Left ventricle myocardium superior (tissue), 1 donor: ENCODE measurements around the gene TRIM72. TPM values are rescaled to one million over a fixed set of nuclear protein-coding genes. Genes with fewer than 3 reads are reported as not detected.
"Not testable (repeated sequence)": the region's sequence is repeated elsewhere in the genome, so short reads cannot be mapped to it uniquely, and the experiment has no call there.

ENCODE experiments used
- ATAC-seq: fragments of 200-7000 bp; cut with Tn5 transposase; one replicate; pipeline ENCODE4 v1.9.1; 2020; ENCODE audit warnings: mild to moderate bottlenecking, moderate library complexity
- DNase-seq: peaks from one replicate; pipeline ENCODE4 v3.0.0-alpha.2; 2020
- intact Hi-C: fragments of 100-400 bp; cut with micrococcal nuclease; formaldehyde crosslinking; loops from one replicate; pipeline ENCODE4 v1.11.0; 2022
- long read RNA-seq: library from polyadenylated mRNA; unstranded; transcript quantifications from one replicate; pipeline ENCODE4 v2.0.0, GENCODE V29; 2021
- total RNA-seq: library from RNA; stranded (reverse); fragmentation: NEBNext Ultra II Directional; extraction: Animal tissue kit (Norgen Biotek cat#: 25700); gene quantifications from one replicate; pipeline ENCODE4 v1.2.1, GENCODE V29; 2021
- donor health status: DM: no; HTN: yes; CAD: no; lungs with severe emphysema.

Gene TRIM72, protein sequence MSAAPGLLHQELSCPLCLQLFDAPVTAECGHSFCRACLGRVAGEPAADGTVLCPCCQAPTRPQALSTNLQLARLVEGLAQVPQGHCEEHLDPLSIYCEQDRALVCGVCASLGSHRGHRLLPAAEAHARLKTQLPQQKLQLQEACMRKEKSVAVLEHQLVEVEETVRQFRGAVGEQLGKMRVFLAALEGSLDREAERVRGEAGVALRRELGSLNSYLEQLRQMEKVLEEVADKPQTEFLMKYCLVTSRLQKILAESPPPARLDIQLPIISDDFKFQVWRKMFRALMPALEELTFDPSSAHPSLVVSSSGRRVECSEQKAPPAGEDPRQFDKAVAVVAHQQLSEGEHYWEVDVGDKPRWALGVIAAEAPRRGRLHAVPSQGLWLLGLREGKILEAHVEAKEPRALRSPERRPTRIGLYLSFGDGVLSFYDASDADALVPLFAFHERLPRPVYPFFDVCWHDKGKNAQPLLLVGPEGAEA
- total RNA-seq, result 0.40 TPM
- long read RNA-seq, partial matches to known transcripts, result 0 of 1 reads
- long read RNA-seq, other reads (novel, unspliced or antisense), result 1 of 1 reads

DNA sequence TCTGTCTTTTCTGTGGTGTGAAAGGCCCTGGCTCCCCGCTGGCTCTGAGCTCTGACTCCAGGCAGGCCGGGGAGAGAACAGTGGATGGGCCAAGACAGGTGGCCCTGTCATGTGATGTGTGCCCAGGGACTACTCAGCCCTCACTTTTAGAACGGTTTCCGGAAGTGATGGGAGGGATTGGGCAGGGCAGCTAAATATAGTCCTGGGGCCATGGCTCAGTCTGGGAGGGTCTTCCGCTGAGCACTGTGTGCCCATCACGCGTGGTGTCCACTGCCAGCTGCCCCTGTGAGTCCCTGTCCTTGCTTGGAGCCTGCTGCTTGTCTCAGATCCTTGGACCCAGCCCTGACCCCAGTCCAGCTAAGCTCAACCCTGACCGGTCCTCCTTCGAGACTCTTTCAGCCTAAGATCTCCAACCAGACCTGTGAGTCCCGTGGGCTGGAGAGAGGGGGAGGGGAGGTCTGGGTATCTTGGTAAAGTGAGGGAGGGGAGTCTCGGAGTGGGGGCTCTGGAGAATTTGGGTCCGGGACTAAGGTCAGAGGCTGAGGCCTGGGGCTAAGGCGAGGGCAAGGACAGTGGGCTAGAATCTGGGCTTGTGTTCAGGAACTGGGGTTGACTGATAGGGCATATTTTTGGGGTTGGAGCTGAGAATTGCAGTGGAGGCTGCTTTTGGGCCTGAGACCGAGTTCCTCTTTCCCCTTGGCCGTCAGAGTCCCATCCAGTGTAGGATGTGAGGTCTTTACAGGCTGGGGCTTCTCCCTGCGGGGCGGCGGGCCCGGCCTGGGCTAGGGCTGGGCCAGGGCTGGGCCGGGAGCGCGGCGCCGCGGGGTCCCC is at the start of gene TRIM72:
TSS of gene TRIM72 (plus strand) at position 243 of the 831 bp plus-strand sequence. CDS start 620 bp downstream, outside the sequence.
- intact Hi-C loops, result no loop called here
- ATAC-seq (peak; percentile 31), DNase-seq (no peak)

DNA sequence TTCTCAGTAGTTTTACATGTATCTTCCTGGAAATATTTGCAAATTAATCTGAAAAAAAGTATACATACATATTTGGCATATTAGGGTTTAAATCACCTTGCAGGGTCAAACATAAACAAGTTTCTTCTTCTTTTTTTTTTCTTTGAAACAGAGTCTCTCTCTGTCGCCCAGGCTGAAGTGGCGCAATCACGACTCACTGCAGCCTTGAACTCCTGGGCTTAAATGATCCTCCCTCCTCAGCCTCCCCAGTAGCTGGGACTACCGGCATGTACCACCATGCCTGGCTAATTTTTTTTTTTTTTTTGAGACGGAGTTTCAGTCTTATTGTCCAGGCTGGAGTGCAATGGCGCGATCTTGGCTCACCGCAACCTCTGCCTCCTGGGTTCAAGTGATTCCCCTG is 46.6 kb upstream of the TRIM72 start:
- intact Hi-C loops, result no loop called here
- ATAC-seq, result no peak

DNA sequence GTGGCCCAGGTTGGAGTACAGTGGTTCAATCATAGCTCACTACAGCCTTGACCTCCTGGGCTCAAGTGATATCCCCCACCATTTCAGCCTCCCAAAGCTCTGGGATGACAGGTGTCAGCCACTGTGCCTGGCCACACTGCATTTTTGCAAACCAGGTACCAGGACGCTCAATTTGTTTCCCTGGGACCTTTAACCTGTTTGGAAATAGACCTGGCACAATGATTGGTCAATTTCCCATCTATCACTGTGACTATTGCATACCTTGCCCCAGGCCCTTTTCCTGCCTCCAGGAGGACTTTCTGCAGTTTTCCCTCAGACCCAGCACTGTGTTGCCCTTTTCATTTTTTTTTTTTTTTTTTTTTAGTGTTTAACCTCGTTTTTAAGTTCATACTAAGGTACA is 45.1 kb upstream of the TRIM72 start:
- intact Hi-C loops, result no loop called here
- ATAC-seq (no peak), DNase-seq (no peak)

More for the DNA sequence above, 46.6 kb upstream of the TRIM72 start:
- no peak for DNase-seq

DNA sequence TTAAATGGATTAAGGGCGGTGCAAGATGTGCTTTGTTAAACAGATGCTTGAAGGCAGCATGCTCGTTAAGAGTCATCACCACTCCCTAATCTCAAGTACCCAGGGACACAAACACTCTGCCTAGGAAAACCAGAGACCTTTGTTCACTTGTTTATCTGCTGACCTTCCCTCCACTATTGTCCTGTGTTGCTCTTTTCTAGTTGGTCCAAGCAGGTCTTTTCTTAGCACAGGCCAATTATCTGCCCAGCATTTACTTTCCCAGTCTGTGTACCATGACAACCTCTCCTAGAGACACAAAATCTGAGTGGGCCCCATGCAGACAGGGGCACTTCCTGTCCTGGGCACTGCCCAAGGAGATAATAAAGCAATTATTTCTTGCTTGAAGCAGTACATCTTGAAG is 43.9 kb upstream of the TRIM72 start:
- ATAC-seq, result peak; percentile 97
- DNase-seq, intact Hi-C loops: not testable (repeated sequence)

DNA sequence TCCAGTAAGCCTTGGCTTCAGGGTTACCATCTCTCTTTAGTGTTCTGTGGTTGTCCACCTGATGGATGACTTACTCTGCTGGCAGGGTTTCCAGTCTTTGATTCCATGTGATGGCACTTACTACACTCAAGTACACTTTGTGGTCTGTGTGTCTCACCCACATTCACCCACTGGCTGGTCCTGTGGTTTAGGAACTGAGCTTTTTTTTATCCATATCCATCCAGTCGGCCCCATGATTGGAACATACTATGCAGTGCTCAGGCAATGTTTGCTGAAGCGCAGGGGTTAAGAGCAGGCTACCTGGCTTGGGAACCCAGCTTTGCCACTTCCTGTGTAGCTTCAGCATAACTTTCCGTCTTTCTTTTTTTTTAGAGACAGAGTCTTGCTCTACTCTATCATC is 36.8 kb upstream of the TRIM72 start:
- intact Hi-C loops, result no loop called here
- ATAC-seq, result no peak

DNA sequence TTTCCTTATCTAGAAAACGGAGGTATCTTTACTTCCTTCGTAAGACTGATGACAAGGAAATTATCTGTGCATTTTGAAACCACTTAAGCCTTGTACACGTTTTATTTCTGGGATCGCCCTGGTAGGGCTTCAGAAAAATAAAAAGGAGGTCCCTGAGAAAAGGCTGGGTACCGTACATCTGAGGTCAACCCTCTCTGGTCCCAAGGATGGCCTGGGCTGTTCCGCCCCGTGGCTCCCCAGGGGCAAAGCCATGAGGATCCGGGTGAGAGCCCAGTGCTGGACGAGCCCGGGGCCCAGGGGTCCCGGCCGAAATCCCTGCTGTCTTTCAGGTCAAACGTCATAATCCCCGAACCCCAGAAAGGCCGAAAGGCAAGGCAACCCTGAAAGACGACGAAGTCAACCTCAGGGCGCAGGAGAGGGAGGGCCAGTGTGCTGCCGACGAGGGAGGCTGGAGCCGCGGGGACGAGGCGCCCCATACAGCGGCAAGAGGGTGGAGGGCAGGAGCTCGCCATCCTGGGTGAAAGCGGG is 34.6 kb upstream of the TRIM72 start:
- intact Hi-C loops, result no loop called here
- ATAC-seq (peak; percentile 3), DNase-seq (no peak)

More for the DNA sequence above, 36.8 kb upstream of the TRIM72 start:
- no peak for DNase-seq

DNA sequence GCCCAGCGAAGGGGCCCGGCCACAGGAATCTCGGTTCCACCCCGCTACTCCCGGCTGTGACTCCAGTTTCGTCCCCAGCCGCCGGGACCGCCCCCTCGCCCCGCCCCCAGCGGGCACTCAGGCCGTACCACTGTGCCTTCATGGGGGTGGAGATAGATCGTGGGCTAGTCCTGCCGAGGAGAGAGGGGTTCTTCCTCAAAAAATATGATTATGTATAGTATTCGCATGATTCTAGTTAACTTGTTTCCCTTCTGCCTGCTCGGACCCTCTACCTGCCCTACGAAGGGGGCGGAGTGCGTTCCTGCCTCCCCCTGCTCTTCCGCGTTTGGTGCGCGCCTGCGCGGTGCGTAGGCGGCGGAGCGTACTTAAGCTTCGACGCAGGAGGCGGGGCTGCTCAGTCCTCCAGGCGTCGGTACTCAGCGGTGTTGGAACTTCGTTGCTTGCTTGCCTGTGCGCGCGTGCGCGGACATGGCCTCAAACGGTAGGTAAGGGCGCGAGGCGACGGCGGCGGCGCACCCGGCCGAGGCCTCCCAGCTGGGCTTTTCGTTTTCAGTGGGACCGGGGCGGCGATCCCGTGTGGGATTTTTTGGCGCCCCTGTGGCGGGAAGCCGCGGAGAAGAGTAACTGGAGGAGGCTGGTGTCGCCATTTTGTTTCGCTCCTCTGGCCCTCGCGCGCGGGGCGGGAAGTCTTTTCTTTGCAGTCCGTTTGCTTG is 34.0 kb upstream of the TRIM72 start, which contains the start of gene FUS:
TSS of gene FUS (plus strand) at position 393 of the 713 bp plus-strand sequence. CDS start at position 469, 76 bp downstream.
- ATAC-seq, result peak; percentile 88
- intact Hi-C loops, result no loop called here
- peak; percentile 95 for DNase-seq

DNA sequence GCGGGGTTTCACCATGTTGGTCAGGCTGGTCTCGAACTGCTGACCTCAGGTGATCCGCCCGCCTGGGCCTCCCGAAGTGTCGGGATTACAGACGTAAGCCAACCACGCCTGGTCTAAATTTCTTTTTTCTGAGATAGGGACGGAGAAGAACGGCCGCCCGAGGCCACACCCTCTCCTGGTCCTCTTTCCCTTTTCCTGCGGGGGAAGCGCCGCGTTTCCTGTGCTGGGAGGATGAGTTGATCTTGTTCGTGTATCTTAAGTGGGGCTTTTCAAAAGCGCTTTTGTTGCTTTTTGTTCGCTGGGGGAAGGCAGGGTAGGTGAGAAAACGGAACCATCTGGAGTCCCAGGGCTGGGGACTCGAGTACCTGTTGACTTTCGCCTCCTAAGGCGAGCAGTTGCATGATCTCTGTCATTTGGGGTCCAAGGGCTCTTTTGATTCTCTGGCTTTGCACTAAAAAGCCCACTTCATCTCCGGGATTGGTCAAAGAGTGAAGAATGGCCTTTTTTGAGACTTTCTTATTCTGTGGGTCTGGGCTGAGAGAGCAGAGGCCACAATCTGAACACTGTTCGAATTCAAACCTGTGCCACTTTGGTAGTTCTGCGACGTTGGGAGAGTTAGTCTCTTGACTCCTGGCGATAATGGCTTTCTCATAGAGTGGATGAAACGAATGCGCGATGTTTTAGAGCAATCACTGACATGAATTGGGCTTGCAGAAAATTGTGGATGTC is 32.7 kb upstream of the TRIM72 start:
- intact Hi-C loops, result no loop called here
- ATAC-seq, result peak; percentile 4
- peak; percentile 58 for DNase-seq

DNA sequence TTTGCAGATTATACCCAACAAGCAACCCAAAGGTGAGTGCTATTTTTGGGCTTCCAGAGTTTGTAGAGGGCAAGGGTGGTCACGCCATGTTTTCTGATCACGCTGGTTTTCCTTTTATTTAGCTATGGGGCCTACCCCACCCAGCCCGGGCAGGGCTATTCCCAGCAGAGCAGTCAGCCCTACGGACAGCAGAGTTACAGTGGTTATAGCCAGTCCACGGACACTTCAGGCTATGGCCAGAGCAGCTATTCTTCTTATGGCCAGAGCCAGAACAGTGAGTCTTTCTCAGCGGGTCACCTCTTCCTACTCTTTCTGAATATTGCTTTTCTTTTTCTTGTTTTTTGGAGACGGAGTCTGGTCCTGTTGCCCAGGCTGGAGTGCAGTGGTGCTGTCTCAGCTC is 31.5 kb upstream of the TRIM72 start:
- no peak for DNase-seq
- ATAC-seq, result no peak
- intact Hi-C loops, result no loop called here

DNA sequence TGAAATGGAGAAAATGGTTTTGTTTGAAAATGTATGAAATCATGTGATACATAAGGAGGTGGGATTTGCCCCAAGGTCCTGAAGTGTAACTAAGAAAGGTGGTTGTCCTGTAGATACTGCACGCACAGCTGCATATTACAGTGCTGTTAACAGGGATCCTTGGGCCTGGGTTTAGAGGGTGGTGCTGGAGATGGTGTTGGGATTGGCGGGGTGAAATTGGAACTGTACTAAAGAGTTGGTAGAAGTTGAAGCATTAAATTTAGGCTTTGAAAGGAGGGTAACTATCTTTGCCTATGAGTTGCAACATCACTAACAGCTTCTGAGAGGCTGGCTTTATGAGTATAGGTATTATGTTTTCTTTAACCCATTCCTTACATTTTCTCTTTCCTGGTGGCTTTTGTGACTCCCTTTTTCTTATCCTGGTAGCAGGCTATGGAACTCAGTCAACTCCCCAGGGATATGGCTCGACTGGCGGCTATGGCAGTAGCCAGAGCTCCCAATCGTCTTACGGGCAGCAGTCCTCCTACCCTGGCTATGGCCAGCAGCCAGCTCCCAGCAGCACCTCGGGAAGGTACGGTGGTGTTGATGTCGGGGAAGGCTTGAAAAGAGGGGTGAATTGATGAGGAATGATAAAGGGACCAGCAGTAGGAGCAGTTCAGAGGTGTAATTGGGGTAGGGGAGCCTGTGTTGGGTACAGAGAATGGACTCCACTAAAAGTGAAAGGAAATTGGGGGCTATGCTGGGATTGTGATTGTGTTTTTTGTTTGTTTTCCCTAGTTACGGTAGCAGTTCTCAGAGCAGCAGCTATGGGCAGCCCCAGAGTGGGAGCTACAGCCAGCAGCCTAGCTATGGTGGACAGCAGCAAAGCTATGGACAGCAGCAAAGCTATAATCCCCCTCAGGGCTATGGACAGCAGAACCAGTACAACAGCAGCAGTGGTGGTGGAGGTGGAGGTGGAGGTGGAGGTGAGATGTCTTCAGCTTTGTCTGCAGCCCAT is 30.2 kb upstream of the TRIM72 start:
- no peak for ATAC-seq
- intact Hi-C loops, result no loop called here
- no peak for DNase-seq

DNA sequence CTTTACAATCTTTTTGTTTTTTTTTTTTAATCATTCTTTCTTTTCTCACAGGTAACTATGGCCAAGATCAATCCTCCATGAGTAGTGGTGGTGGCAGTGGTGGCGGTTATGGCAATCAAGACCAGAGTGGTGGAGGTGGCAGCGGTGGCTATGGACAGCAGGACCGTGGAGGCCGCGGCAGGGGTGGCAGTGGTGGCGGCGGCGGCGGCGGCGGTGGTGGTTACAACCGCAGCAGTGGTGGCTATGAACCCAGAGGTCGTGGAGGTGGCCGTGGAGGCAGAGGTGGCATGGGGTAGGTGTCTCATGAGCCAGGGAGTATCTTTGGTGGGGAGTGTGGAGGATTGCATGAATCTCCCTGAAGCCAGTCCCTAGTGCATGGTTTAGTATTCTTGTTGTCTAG is 29.0 kb upstream of the TRIM72 start:
- DNase-seq, result no peak
- no peak for ATAC-seq
- intact Hi-C loops, result no loop called here

DNA sequence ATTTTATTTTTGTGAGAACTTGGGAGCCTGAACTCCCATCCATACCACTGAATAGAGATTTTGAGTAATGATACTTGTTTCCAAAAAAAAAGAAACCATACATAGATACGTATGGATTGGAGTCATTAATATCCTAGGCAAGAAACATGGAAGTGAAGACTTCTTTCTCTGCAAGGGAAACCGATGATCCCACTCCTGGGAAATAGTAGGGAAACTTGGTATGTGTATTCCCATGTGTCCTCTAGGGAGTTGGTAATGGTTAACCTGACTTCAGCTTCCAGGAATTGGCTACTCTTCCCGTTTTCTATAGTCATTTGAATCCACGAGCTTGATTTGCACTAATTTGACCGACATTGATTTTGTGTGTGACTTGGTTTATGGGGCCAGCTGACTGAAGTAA is 28.6 kb upstream of the TRIM72 start:
- intact Hi-C loops, result no loop called here
- ATAC-seq (no peak), DNase-seq (no peak)

DNA sequence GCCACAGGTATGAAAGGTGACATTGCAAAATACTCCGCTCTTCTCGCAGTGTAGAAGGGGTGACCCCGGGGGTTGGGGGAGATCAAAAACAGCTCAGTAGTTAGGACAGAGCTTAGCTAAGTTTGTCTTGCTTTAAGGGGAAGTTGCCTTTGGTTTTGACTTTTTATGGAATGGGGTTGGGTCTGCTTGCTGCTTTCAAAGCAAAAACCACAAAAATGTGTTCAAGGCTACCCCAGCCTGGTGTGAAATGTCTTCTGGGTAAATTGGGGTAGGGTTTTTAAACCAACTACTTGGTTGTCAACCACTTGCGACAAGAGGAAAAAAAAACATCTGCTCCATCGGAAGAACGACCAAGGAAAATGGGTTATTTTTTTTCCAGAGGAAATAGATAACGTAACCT is 27.7 kb upstream of the TRIM72 start:
- ATAC-seq (no peak), DNase-seq (no peak)
- intact Hi-C loops, result no loop called here

DNA sequence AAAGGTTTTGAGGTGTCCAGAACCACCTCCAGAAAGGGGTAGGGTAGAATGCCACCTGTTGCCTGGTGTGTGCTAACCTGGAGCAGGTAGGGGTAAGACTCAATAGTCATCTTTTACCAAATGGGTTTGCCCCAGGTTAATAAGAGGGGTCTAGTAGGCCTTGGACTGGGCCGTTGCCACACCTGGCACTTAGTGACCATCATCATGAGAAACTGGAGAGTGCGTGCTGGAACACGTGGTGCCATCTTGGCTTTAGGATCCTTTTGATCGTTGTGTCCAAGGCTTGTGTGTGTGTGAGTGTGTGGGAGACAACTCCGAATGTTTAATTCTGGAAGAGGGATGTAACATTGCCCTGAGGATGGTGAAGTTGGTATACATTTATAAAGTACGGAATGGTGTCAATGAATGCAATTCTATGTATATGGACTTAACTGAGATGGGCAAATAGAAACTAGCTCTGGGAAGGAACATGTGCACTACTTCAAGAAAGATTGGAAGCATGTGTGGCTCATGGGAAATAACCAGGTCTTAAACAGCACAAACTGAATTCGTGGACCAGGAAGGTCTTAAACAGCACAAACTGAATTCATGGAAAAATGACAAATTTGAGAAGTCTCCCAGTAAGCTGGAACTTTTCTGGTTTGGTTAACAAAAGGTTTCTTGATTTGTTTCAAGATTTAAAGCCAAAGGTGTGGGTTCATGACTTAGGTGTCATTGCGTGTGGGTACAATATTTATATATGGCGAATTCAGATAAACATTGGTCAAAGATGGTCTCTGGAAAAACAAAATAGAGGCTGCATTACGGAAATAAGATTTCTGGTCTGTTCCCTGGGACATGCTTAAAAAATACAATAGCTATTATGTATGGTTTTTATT is 26.8 kb upstream of the TRIM72 start:
- DNase-seq (no peak), ATAC-seq (no peak)
- intact Hi-C loops, result no loop called here

DNA sequence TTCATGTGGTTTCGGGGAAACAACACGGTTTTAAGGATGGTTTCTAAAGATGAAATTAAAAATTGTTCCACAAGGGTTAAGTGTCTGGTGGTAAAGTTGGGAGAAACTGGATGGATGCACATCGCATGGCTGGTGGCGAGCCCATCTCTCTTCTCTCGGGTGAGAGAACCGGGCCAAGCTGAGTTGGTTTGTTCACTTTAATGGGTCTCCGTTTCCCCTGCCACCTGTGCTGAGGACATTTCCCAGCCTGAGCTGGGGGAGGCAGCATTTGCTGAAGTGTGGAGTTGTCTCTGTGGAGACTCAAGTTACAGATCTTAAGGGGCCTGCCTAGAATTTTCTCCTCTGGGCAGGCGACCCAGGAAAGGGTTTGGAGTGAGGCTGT is 26.1 kb upstream of the TRIM72 start:
- intact Hi-C loops, result no loop called here
- DNase-seq (no peak), ATAC-seq (no peak)
